Pancreas (tissue), 10 donors: ENCODE data around the gene IGSF21. TPM values are rescaled to one million over a fixed set of nuclear protein-coding genes. Genes with fewer than 3 reads are reported as not detected.

Experiments used
- ATAC-seq, 4 donors: fragments of 200-7000 bp; cut with Tn5 transposase; one replicate each; pipeline versions ENCODE4 v1.8.0 to v1.9.1; 2020; ENCODE audit warnings: mild to moderate bottlenecking in 4 of 4, moderate library complexity in 4 of 4
- DNase-seq, 6 donors: peaks; one replicate each; pipeline ENCODE4 v3.0.0-alpha.2; 2020
- FAIRE-seq: peaks from 2 replicates; lab custom pipeline; 2012; peaks lifted over from hg19 to GRCh38; lab: Jason Lieb, UNC
- H3K27ac ChIP-seq, 4 donors: fragments of 200-600 bp; sonication (generic); 1 replicate in 3 of 4; 2 replicates in 1 of 4; pipeline versions ENCODE4 v1.5.0 to v1.8.0; 2020
- H3K27me3 ChIP-seq, 4 donors: fragments of 200-600 bp; one replicate each; pipeline ENCODE4 v1.8.0; 2021
- H3K36me3 ChIP-seq, 3 donors: fragments of 200-600 bp; sonication (generic) in 1 of 3; one replicate each; pipeline versions ENCODE4 v1.5.0 to v1.8.0; 2020 to 2021
- H3K4me1 ChIP-seq, 3 donors: fragments of 200-600 bp; one replicate each; pipeline ENCODE4 v1.8.0; 2021
- H3K4me3 ChIP-seq, 4 donors: fragments of 200-600 bp; sonication (generic) in 2 of 4; one replicate each; pipeline versions ENCODE4 v1.5.0 to v1.8.0; 2020 to 2021
- H3K9me3 ChIP-seq, 4 donors: fragments of 200-600 bp; one replicate each; pipeline ENCODE4 v1.8.0; 2021
- WGBS, 2 donors: extraction: QIAGEN DNeasy Blood & Tissue Kit; methylation state at CpG; one replicate each; pipeline ENCODE4 v1.1.7; 2013; 5-methylcytosine and 5-hydroxymethylcytosine counted together
- intact Hi-C, 3 donors: fragments of 100-400 bp; cut with DNase I; formaldehyde crosslinking; loops; one replicate each; pipeline versions ENCODE4 v1.11.1 to v1.14.2; 2022
- polyA plus RNA-seq, 2 donors: library from polyadenylated mRNA; stranded (reverse); fragments of 200-250 nt; gene quantifications; one replicate each; pipeline ENCODE4 v1.2.3, GENCODE V29; 2013
- total RNA-seq, 6 donors: library from RNA; stranded (reverse); fragmentation: NEBNext Ultra II Directional in 4 of 6; extraction: Animal tissue kit (Norgen Biotek cat#: 25700) in 4 of 6; gene quantifications; one replicate each; pipeline versions ENCODE4 v1.2.1 to v1.2.4, GENCODE V29; 2021 to 2023
- TF ChIP-seq, protein P1 (sequence below), 4 donors: fragments of 200-600 bp; sonication (generic) in 3 of 4; IDR thresholded peaks; one replicate each; pipeline versions ENCODE4 v1.5.0 to v1.8.0; 2021; ENCODE audit warnings: antibody characterized with exemption in 4 of 4
- donor health status: healthy with polysubstance abuse.
- donor health status: DM: no; HTN: no; CAD: no; lungs with moderate emphysema.
- donor health status: DM: no; HTN: no; CAD: no.
- donor health status: control.
- donor health status: control.
- donor health status: Bipolar disorder and iron deficiency.
- donor health status: DM: yes; HTN: yes; CAD: no.
- donor health status: DM: no; HTN: no; CAD: no.
- donor health status: DM: no; HTN: no; CAD: no.
- donor health status: DM: yes; HTN: yes; CAD: no.

IGSF21 gene
- total and polyA plus RNA-seq, 8 donors, result 0.28 to 1.3 (median 0.92) TPM; not detected in 1

- TF ChIP-seq, protein P1, sequence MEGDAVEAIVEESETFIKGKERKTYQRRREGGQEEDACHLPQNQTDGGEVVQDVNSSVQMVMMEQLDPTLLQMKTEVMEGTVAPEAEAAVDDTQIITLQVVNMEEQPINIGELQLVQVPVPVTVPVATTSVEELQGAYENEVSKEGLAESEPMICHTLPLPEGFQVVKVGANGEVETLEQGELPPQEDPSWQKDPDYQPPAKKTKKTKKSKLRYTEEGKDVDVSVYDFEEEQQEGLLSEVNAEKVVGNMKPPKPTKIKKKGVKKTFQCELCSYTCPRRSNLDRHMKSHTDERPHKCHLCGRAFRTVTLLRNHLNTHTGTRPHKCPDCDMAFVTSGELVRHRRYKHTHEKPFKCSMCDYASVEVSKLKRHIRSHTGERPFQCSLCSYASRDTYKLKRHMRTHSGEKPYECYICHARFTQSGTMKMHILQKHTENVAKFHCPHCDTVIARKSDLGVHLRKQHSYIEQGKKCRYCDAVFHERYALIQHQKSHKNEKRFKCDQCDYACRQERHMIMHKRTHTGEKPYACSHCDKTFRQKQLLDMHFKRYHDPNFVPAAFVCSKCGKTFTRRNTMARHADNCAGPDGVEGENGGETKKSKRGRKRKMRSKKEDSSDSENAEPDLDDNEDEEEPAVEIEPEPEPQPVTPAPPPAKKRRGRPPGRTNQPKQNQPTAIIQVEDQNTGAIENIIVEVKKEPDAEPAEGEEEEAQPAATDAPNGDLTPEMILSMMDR (IDR thresholded peaks at IDR 0.05), result no peak
Measured at GRCh38 chr1:18166341-18166740, 58.7 kb downstream of the IGSF21 start.

GRCh38 chr1:18166929-18167328 is 59.3 kb downstream of the IGSF21 start:
- ATAC-seq, result no peak
- TF ChIP-seq, protein P1 (IDR thresholded peaks at IDR 0.05), result no peak

More at GRCh38 chr1:18166341-18166740, 58.7 kb downstream of the IGSF21 start:
- Histone ChIP-seq H3K4me1 (no peaks in the 10 kb centered on the region), H3K27ac (no peak overlapping the region), H3K27me3 (peaks cover 0 to 3% (median 0%) of the 10 kb centered on the region in 4 donors), H3K9me3 (no peaks in the 10 kb centered on the region), H3K4me3 (no peak overlapping the region), H3K36me3 (no peaks in the 10 kb centered on the region)
- 33 to 35% methylated on average over 13 of the region's 13 CpGs for WGBS, 2 donors
- DNase-seq, result no peak
- no peak for FAIRE-seq
- intact Hi-C loops, result no loop called here
- no peak for ATAC-seq

DNA sequence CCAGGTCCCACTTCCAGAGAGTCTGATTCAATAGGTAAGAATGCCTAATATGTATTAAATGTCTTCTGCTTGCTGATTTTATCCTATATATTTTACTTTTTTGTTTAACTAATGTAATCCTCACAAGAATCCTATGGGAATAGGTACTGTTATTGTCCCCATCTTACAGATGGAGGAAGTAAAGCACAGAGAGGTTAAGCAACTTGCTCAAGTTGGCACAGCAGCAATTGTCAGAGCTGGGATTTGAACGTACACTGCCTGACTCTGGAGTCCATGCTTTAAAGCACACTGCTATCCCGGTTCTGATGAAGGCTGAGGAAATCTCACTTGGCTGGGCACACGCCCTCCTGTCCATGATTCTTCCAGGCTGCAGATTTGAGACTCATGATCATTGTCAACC is 62.8 kb downstream of the IGSF21 start:
- intact Hi-C loops, result no loop called here
- TF ChIP-seq, protein P1 (IDR thresholded peaks at IDR 0.05), result no peak
- Histone ChIP-seq H3K27ac (no peak overlapping the region), H3K4me3 (no peak overlapping the region), H3K9me3 (no peaks in the 10 kb centered on the region), H3K36me3 (no peaks in the 10 kb centered on the region), H3K27me3 (peaks cover 0 to 1% (median 0%) of the 10 kb centered on the region in 4 donors), H3K4me1 (no peaks in the 10 kb centered on the region)
- no peak for ATAC-seq
- 66 to 78% methylated on average over 3 of the region's 3 CpGs for WGBS, 2 donors
- DNase-seq, result no peak
- FAIRE-seq, result no peak

More at GRCh38 chr1:18166929-18167328, 59.3 kb downstream of the IGSF21 start:
- Histone ChIP-seq H3K4me3 (no peak overlapping the region), H3K9me3 (no peaks in the 10 kb centered on the region), H3K27me3 (peaks cover 0 to 3% (median 0%) of the 10 kb centered on the region in 4 donors), H3K36me3 (no peaks in the 10 kb centered on the region), H3K27ac (no peak overlapping the region), H3K4me1 (no peaks in the 10 kb centered on the region)
- WGBS, 2 donors, result 65 to 73% methylated on average over 8 of the region's 8 CpGs
- intact Hi-C loops, result no loop called here
- DNase-seq, result no peak
- no peak for FAIRE-seq

- Histone ChIP-seq H3K27ac (no peak overlapping the region), H3K27me3 (peaks cover 0 to 2% (median 0%) of the 10 kb centered on the region in 4 donors), H3K9me3 (no peaks in the 10 kb centered on the region), H3K36me3 (no peaks in the 10 kb centered on the region), H3K4me1 (no peaks in the 10 kb centered on the region), H3K4me3 (no peak overlapping the region)
- no peak for DNase-seq
- TF ChIP-seq, protein P1 (IDR thresholded peaks at IDR 0.05), result no peak
- WGBS, 2 donors, result 67 to 70% methylated on average over 12 of the region's 12 CpGs
- intact Hi-C loops, result no loop called here
- ATAC-seq, result no peak
- FAIRE-seq, result no peak
Measured at GRCh38 chr1:18174037-18174436, 66.4 kb downstream of the IGSF21 start.

GRCh38 chr1:18175051-18175450 is 67.5 kb downstream of the IGSF21 start:
- TF ChIP-seq, protein P1 (IDR thresholded peaks at IDR 0.05), result no peak
- Histone ChIP-seq H3K27ac (no peak overlapping the region), H3K9me3 (no peaks in the 10 kb centered on the region), H3K4me1 (no peaks in the 10 kb centered on the region), H3K36me3 (no peaks in the 10 kb centered on the region), H3K4me3 (no peak overlapping the region), H3K27me3 (peaks cover 0 to 3% (median 0%) of the 10 kb centered on the region in 4 donors)
- ATAC-seq (no peak), DNase-seq (no peak), FAIRE-seq (no peak)
- 15 to 26% methylated on average over 6 of the region's 6 CpGs for WGBS, 2 donors
- intact Hi-C loops, result no loop called here
